Stomach (tissue), 9 donors: Measurements from ENCODE around the gene PPP1R9B. TPM values are rescaled to one million over a fixed set of nuclear protein-coding genes. Genes with fewer than 3 reads are reported as not detected.

Source experiments
- DNase-seq, 2 donors: peaks; one replicate each; pipeline versions ENCODE4 v3.0.0 to v3.0.0-alpha.2; 2013 to 2019
- H3K27ac ChIP-seq, 5 donors: fragments of 200-600 bp in 4 of 5; sonication (generic) in 4 of 5; one replicate each; pipeline ENCODE4 v1.5.1; 2013 to 2019; ENCODE audit warnings: mild to moderate bottlenecking in 1 of 5, moderate library complexity in 1 of 5
- H3K27me3 ChIP-seq, 3 donors: fragments of 200-600 bp; sonication (generic); one replicate each; pipeline ENCODE4 v1.5.1; 2017 to 2019; ENCODE audit warnings: mixed run types in 1 of 3
- H3K36me3 ChIP-seq, 4 donors: fragments of 200-600 bp; sonication (generic); 1 replicate in 3 of 4; 2 replicates in 1 of 4; pipeline ENCODE4 v1.5.1; 2016 to 2019
- H3K4me1 ChIP-seq, 4 donors: fragments of 200-600 bp; sonication (generic); one replicate each; pipeline ENCODE4 v1.5.1; 2016 to 2019
- H3K4me3 ChIP-seq, 4 donors: fragments of 200-600 bp; sonication (generic) in 3 of 4; one replicate each; pipeline ENCODE4 v1.5.1; 2016 to 2019; ENCODE audit warnings: mild to moderate bottlenecking in 1 of 4
- H3K9me3 ChIP-seq, 4 donors: fragments of 200-600 bp; sonication (generic); one replicate each; pipeline ENCODE4 v1.5.1; 2016 to 2019
- CTCF ChIP-seq, 7 experiments: fragments of 450-650 bp in 4 of 7; fragments of 200-600 bp in 3 of 7; sonication (generic) in 3 of 7; IDR thresholded peaks; one replicate each; pipeline ENCODE4 v1.5.1; 2016 to 2019; ENCODE audit warnings: antibody characterized with exemption in 7 of 7, control low read depth in 2 of 7, mild to moderate bottlenecking in 1 of 7
- EP300 ChIP-seq: sonication (generic); formaldehyde crosslinking; IDR thresholded peaks from one replicate; pipeline ENCODE4 v1.6.1; 2017; ENCODE audit warnings: antibody characterized with exemption
- POLR2A ChIP-seq, 4 donors: fragments of 450-650 bp; IDR thresholded peaks; one replicate each; pipeline ENCODE4 v1.6.1; 2016; ENCODE audit warnings: antibody characterized with exemption in 4 of 4, control low read depth in 2 of 4, mild to moderate bottlenecking in 1 of 4, moderate library complexity in 1 of 4
- POLR2AphosphoS5 ChIP-seq, 3 donors: sonication (generic); formaldehyde crosslinking; IDR thresholded peaks; one replicate each; pipeline ENCODE4 v1.6.1; 2016; ENCODE audit warnings: antibody characterized with exemption in 3 of 3
- WGBS, 5 donors: extraction: QIAGEN DNeasy Blood & Tissue Kit in 3 of 5; methylation state at CpG; one replicate each; pipeline versions ENCODE4 v1.1.5 to v1.1.7; 2013 to 2018; 5-methylcytosine and 5-hydroxymethylcytosine counted together
- intact Hi-C: fragments of 100-400 bp; cut with DNase I; formaldehyde crosslinking; loops from one replicate; pipeline ENCODE4 v1.15.1; 2023; ENCODE audit warnings: low total_unique reads
- polyA plus RNA-seq, 3 donors: library from polyadenylated mRNA; stranded (reverse); fragments of 200-250 nt; gene quantifications; one replicate each; pipeline ENCODE4 v1.2.3, GENCODE V29; 2013
- total RNA-seq, 5 donors: library from RNA; depleted of rRNA; stranded (reverse); fragments of >200 nt; gene quantifications; one replicate each; pipeline versions ENCODE4 v1.1.0 to v1.2.3, GENCODE V29; 2014 to 2016
- donor health status: healthy with polysubstance abuse.
- donor health status: Bipolar disorder and iron deficiency.
- donor health status: healthy.

PPP1R9B gene
- total and polyA plus RNA-seq, 8 donors: 11.6 to 64.2 (median 18.9) TPM

GRCh38 chr17:50136096-50136687, 14.3 kb downstream of the PPP1R9B start:
- no peak for TF ChIP-seq POLR2A (IDR thresholded peaks at IDR 0.05)
- TF ChIP-seq POLR2AphosphoS5 (IDR thresholded peaks at IDR 0.05): no peak
- TF ChIP-seq CTCF (IDR thresholded peaks at IDR 0.05): no peak
- no peak for TF ChIP-seq EP300
- H3K4me1 ChIP-seq: peaks cover 20 to 47% (median 33%) of the 10 kb centered on the region in 4 donors
- H3K9me3 ChIP-seq: no peaks in the 10 kb centered on the region
- no peaks in the 10 kb centered on the region for H3K27me3 ChIP-seq
- no peak overlapping the region for H3K27ac ChIP-seq
- DNase-seq: no peak
- intact Hi-C loops: no loop called here
- peaks cover 63 to 74% (median 71%) of the 10 kb centered on the region in 4 donors for H3K36me3 ChIP-seq
- H3K4me3 ChIP-seq: no peak overlapping the region
- 91 to 96% (median 91%) methylated on average over 8 to 11 of the region's 11 CpGs for WGBS, 5 donors

- H3K4me1 ChIP-seq: peaks cover 22 to 46% (median 33%) of the 10 kb centered on the region in 4 donors
- 84 to 88% (median 86%) methylated on average over 6 to 16 of the region's 16 CpGs for WGBS, 5 donors
- intact Hi-C loops: no loop called here
- no peaks in the 10 kb centered on the region for H3K9me3 ChIP-seq
- H3K27ac ChIP-seq: no peak overlapping the region
- DNase-seq: no peak
- no peak overlapping the region for H3K4me3 ChIP-seq
- H3K36me3 ChIP-seq: peaks cover 56 to 67% (median 64%) of the 10 kb centered on the region in 4 donors
- TF ChIP-seq EP300: no peak
- no peak for TF ChIP-seq POLR2AphosphoS5 (IDR thresholded peaks at IDR 0.05)
- no peak for TF ChIP-seq POLR2A (IDR thresholded peaks at IDR 0.05)
- TF ChIP-seq CTCF (IDR thresholded peaks at IDR 0.05): no peak
- H3K27me3 ChIP-seq: peaks cover 0 to 6% (median 6%) of the 10 kb centered on the region in 3 donors
Measured at GRCh38 chr17:50135316-50136095, 15.0 kb downstream of the PPP1R9B start.

- H3K9me3 ChIP-seq: no peaks in the 10 kb centered on the region
- WGBS, 5 donors: 70 to 83% (median 77%) methylated on average over 9 to 16 of the region's 16 CpGs
- H3K27ac ChIP-seq: no peak overlapping the region
- intact Hi-C loops: no loop called here
- peaks cover 27 to 46% (median 33%) of the 10 kb centered on the region in 4 donors for H3K4me1 ChIP-seq
- peaks cover 48 to 56% (median 54%) of the 10 kb centered on the region in 4 donors for H3K36me3 ChIP-seq
- DNase-seq: no peak
- no peak overlapping the region for H3K4me3 ChIP-seq
- TF ChIP-seq POLR2A (IDR thresholded peaks at IDR 0.05): no peak
- TF ChIP-seq EP300: no peak
- TF ChIP-seq CTCF (IDR thresholded peaks at IDR 0.05): no peak
- TF ChIP-seq POLR2AphosphoS5 (IDR thresholded peaks at IDR 0.05): no peak
- peaks cover 0 to 17% (median 16%) of the 10 kb centered on the region in 3 donors for H3K27me3 ChIP-seq
Measured at GRCh38 chr17:50134206-50135110, 16.0 kb downstream of the PPP1R9B start.

- H3K36me3 ChIP-seq: peaks cover 41 to 49% (median 47%) of the 10 kb centered on the region in 4 donors
- no peak overlapping the region for H3K4me3 ChIP-seq
- peaks cover 0 to 24% (median 23%) of the 10 kb centered on the region in 3 donors for H3K27me3 ChIP-seq
- peaks cover 35 to 50% (median 39%) of the 10 kb centered on the region in 4 donors for H3K4me1 ChIP-seq
- no peaks in the 10 kb centered on the region for H3K9me3 ChIP-seq
- TF ChIP-seq POLR2AphosphoS5 (IDR thresholded peaks at IDR 0.05): no peak
- DNase-seq: no peak
- H3K27ac ChIP-seq: peak overlapping the region in 4 of 5 donors; percentile 16 to 64 (median 56)
- WGBS, 5 donors: 17 to 32% (median 26%) methylated on average over 13 to 16 of the region's 16 CpGs
- intact Hi-C loops: no loop called here
Measured at GRCh38 chr17:50133769-50134099, 16.7 kb downstream of the PPP1R9B start.
